NB4 (cell line): ENCODE data around the gene PAM.

Experiments used
- CTCF ChIP-seq: IDR thresholded peaks from one replicate; pipeline ENCODE4 v1.5.1; 2012; ENCODE audit warnings: low read depth, low read length
- MAX ChIP-seq: IDR thresholded peaks from 2 replicates; pipeline ENCODE4 v1.6.1; 2011; ENCODE audit warnings: low read depth, low read length
- MYC ChIP-seq: IDR thresholded peaks from 2 replicates; pipeline ENCODE4 v1.6.1; 2011; ENCODE audit warnings: low read depth, low read length
- POLR2A ChIP-seq: IDR thresholded peaks from 2 replicates; pipeline ENCODE4 v1.6.1; 2011; ENCODE audit warnings: mild to moderate bottlenecking; ENCODE audit not compliant: insufficient read length; ENCODE audit errors: extremely low read depth

GRCh38 chr5:102749416-102750030, 5.6 kb upstream of the PAM start:
- TF ChIP-seq MAX (no peak), CTCF (no peak), POLR2A (no peak), MYC (no peak)
